K562 (cell line): ENCODE results near the gene ZKSCAN3. TPM values are rescaled to one million over a fixed set of nuclear protein-coding genes. Genes with fewer than 3 reads are reported as not detected.

Source experiments
- BDP1 ChIP-seq: IDR thresholded peaks from 3 replicates; pipeline ENCODE4 v1.6.1; 2011; ENCODE audit not compliant: insufficient read length, insufficient read depth
- BRF2 ChIP-seq: IDR thresholded peaks from 3 replicates; pipeline ENCODE4 v1.6.1; 2011; ENCODE audit warnings: borderline replicate concordance, mild to moderate bottlenecking; ENCODE audit not compliant: insufficient read length, insufficient read depth
- CREB3 ChIP-seq: fragments of 450-650 bp; conservative IDR thresholded peaks from 2 replicates; pipeline ENCODE4 v1.6.1; 2016; ENCODE audit warnings: missing genetic modification characterization, low read depth, mild to moderate bottlenecking, missing compliant biosample characterization, moderate library complexity
- FOXP1 ChIP-seq: sonication (generic); formaldehyde crosslinking; IDR thresholded peaks from 2 replicates; pipeline ENCODE4 v1.8.0; 2022; ENCODE audit warnings: mild to moderate bottlenecking, missing genetic modification reagents
- HNRNPUL1 ChIP-seq: fragments of 200-400 bp; formaldehyde crosslinking; IDR thresholded peaks from 2 replicates; pipeline ENCODE4 v1.6.1; 2017; ENCODE audit warnings: low read length
- SAFB ChIP-seq: fragments of 200-400 bp; formaldehyde crosslinking; IDR thresholded peaks from 2 replicates; pipeline ENCODE4 v1.6.1; 2017; ENCODE audit warnings: low read depth, low read length, borderline replicate concordance
- YBX1 ChIP-seq: fragments of 450-650 bp; IDR thresholded peaks from 2 replicates; pipeline ENCODE4 v1.7.1; 2016; ENCODE audit warnings: mild to moderate bottlenecking
- ZNF184 ChIP-seq: sonication (generic); formaldehyde crosslinking; IDR thresholded peaks from 2 replicates; pipeline ENCODE4 v1.5.0; 2020; ENCODE audit warnings: missing genetic modification reagents
- polyA plus RNA-seq, 8 experiments: library from polyadenylated mRNA; depleted of rRNA in 4 of 8; stranded (reverse) in 5 of 8; unstranded in 3 of 8; fragments of >200 nt; fragmentation: Nextera tagmentation in 2 of 8; fragmentation: Illumina TruSeq in 1 of 8; extraction: Ambion mirVana in 2 of 8; extraction: Trizol in 1 of 8; gene quantifications; 2 replicates each; pipeline versions ENCODE4 v1.2.1 to v1.2.3, GENCODE V29; 2011 to 2014; ENCODE audit warnings: inconsistent platforms in 1 of 8, missing spikeins in 1 of 8
- total RNA-seq, 7 experiments: library from RNA; depleted of rRNA in 6 of 7; stranded (reverse); fragments of >200 nt in 6 of 7; fragmentation: Illumina TruSeq in 2 of 7; extraction: Trizol in 2 of 7; gene quantifications; 2 replicates each; pipeline versions ENCODE4 v1.2.1 to v1.2.3, GENCODE V29; 2011 to 2021; ENCODE audit warnings: low replicate concordance in 1 of 7
- TF ChIP-seq, protein P1 (sequence below): fragments of 450-650 bp; formaldehyde crosslinking; IDR thresholded peaks from 2 replicates; pipeline ENCODE4 v1.4.0; 2022; ENCODE audit warnings: missing genetic modification characterization
- TF ChIP-seq, protein P2 (sequence below), 2 experiments: fragments of 250-450 bp in 1 of 2; fragments of 450-650 bp in 1 of 2; sonication (Bioruptor Pico) in 1 of 2; IDR thresholded peaks; 2 replicates each; pipeline versions ENCODE4 v1.6.1 to v1.8.0; 2016 to 2021; ENCODE audit warnings: mild to moderate bottlenecking in 2 of 2, moderate library complexity in 2 of 2, missing compliant biosample characterization in 1 of 2, missing genetic modification characterization in 1 of 2

ZKSCAN3 gene
- total and polyA plus RNA-seq, 9 of the 15 experiments (the other 6 are each of a cell fraction or from before 2014, with no cell fraction given): 3.0 to 12.4 (median 10.2) TPM

GRCh38 chr6:28371280-28371679, 21.5 kb downstream of the ZKSCAN3 start (continued):
- TF ChIP-seq, protein P1, sequence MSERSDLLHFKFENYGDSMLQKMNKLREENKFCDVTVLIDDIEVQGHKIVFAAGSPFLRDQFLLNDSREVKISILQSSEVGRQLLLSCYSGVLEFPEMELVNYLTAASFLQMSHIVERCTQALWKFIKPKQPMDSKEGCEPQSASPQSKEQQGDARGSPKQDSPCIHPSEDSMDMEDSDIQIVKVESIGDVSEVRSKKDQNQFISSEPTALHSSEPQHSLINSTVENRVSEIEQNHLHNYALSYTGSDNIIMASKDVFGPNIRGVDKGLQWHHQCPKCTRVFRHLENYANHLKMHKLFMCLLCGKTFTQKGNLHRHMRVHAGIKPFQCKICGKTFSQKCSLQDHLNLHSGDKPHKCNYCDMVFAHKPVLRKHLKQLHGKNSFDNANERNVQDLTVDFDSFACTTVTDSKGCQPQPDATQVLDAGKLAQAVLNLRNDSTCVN (CRISPR knock-in tag): no peak
- TF ChIP-seq SAFB: no peak
- TF ChIP-seq BDP1: no peak
- TF ChIP-seq, protein P2, sequence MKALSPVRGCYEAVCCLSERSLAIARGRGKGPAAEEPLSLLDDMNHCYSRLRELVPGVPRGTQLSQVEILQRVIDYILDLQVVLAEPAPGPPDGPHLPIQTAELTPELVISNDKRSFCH (CRISPR knock-in tag; IDR thresholded peaks at IDR 0.05): no peak
- TF ChIP-seq, protein P2 (tag; IDR thresholded peaks at IDR 0.05): no peak
- no peak for TF ChIP-seq YBX1
- no peak for TF ChIP-seq CREB3 (tag)
- no peak for TF ChIP-seq BRF2
- no peak for TF ChIP-seq FOXP1 (CRISPR knock-in tag)
- no peak for TF ChIP-seq ZNF184 (CRISPR knock-in tag)
- no peak for TF ChIP-seq HNRNPUL1
